SK-MEL-5 (cell line): Measurements from ENCODE around the gene F10. TPM values are rescaled to one million over a fixed set of nuclear protein-coding genes. Genes with fewer than 3 reads are reported as not detected.
"Not testable (repeated sequence)": the region's sequence is repeated elsewhere in the genome, so short reads cannot be mapped to it uniquely, and the experiment has no call there.

Experiments used
- DNase-seq: peaks from one replicate; pipeline ENCODE4 v3.0.0-alpha.2; 2016; ENCODE audit warnings: low read depth, low spot score
- in situ Hi-C: cut with HindIII; loops from 2 replicates; pipeline ENCODE4 v1.10.0; 2016; ENCODE audit warnings: low sequenced_read_pairs, high pct_unique_total_duplicates, low pct_unique_long_range_greater_than_20kb
- total RNA-seq: library from RNA; depleted of rRNA; stranded (reverse); fragments of >200 nt; shearing (Covaris generic); gene quantifications from 2 replicates; pipeline ENCODE4 v1.2.3, GENCODE V29; 2014

The F10 gene
- total RNA-seq, 1 experiment from 2014 or later: not detected

- DNase-seq: no peak
- in situ Hi-C loops: no loop called here
These were observed 27.2 kb upstream of the F10 start for GRCh38 chr13:113095146-113096051.

GRCh38 chr13:113096052-113096744 is 26.4 kb upstream of the F10 start:
- no peak for DNase-seq
- in situ Hi-C loops: no loop called here

- in situ Hi-C loops: no loop called here
- DNase-seq: no peak
These were observed 25.8 kb upstream of the F10 start for GRCh38 chr13:113096745-113097305.

GRCh38 chr13:113097651-113098050 is 24.9 kb upstream of the F10 start:
- in situ Hi-C loops: no loop called here

GRCh38 chr13:113098162-113098732 is 24.4 kb upstream of the F10 start:
- in situ Hi-C loops: no loop called here
- no peak for DNase-seq

More at GRCh38 chr13:113097651-113098050, 24.9 kb upstream of the F10 start:
- no peak for DNase-seq

- in situ Hi-C loops: no loop called here
These were observed 23.5 kb upstream of the F10 start for GRCh38 chr13:113099142-113099541.

GRCh38 chr13:113102302-113102701 is 20.3 kb upstream of the F10 start:
- in situ Hi-C loops, DNase-seq: not testable (repeated sequence)

More at GRCh38 chr13:113099142-113099541, 23.5 kb upstream of the F10 start:
- no peak for DNase-seq

GRCh38 chr13:113102727-113103126 is 19.9 kb upstream of the F10 start:
- in situ Hi-C loops: no loop called here

GRCh38 chr13:113103646-113104045 is 19.0 kb upstream of the F10 start:
- in situ Hi-C loops: no loop called here
- no peak for DNase-seq

More at GRCh38 chr13:113102727-113103126, 19.9 kb upstream of the F10 start:
- DNase-seq: no peak

- in situ Hi-C loops: no loop called here
- no peak for DNase-seq
These were observed 17.3 kb upstream of the F10 start, which contains the start of gene F7 for GRCh38 chr13:113105032-113105920. Gene F7, plus strand, starts transcription at chr13:113105791. Its CDS starts 51 bp downstream, at chr13:113105842.

GRCh38 chr13:113105921-113106452 is 16.6 kb upstream of the F10 start:
- DNase-seq: no peak
- in situ Hi-C loops: no loop called here

GRCh38 chr13:113106711-113107351 is 15.8 kb upstream of the F10 start:
- in situ Hi-C loops: no loop called here
- no peak for DNase-seq

- DNase-seq, in situ Hi-C loops: not testable (repeated sequence)
These were observed 14.1 kb upstream of the F10 start for GRCh38 chr13:113108521-113108920.

- no peak for DNase-seq
- in situ Hi-C loops: no loop called here
These were observed 13.2 kb upstream of the F10 start for GRCh38 chr13:113109151-113110047.

- in situ Hi-C loops: no loop called here
- DNase-seq: no peak
These were observed 12.3 kb upstream of the F10 start for GRCh38 chr13:113110048-113110851.
